Measurements from ENCODE around the gene ANKRD7. TPM values are rescaled to one million over a fixed set of nuclear protein-coding genes. Genes with fewer than 3 reads are reported as not detected.
"Not testable (repeated sequence)": the region's sequence is repeated elsewhere in the genome, so short reads cannot be mapped to it uniquely, and the experiment has no call there.

Gene ANKRD7
- total and polyA plus RNA-seq, 9 donors, result 0.15 to 0.70 (median 0.44) TPM; not detected in 2

DNA sequence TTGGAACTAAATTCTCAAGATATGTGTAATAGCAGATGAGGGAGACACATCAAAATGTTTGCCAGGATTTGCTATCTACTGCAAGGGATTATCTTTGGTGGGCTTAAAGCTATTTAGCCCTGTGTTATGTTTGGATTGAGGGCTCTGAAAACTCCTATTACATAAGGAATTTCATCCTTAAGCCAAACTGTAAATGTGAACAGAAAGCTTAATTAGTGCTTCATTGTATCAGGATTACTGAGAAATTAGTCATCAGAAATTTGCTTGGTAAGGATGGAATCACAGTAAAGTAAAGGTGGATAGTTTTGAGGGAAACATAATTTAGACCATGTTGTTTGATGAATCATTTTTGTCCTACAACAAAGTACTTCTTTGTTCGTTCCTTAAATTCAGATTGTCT lies 8.3 kb downstream of the ANKRD7 start:
- no peak for DNase-seq

DNA sequence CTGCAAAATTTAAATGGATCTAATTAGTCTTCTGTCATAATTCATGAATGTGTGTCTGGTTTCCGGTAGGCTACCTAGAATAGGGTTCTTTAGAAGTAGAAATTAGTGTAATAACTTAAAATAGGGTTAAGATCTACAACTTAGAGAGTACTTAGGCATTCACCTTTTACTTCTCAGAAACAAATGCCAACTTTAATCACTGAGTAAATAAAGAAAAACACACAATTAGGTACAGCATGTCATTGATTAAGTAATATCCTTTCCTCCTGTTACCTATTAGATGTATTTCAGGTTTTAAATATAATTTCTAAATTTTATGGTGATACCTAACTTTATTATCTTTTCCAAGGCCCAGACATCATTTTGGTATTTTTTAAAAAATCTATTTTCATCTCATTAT lies 9.3 kb downstream of the ANKRD7 start:
- Histone ChIP-seq H3K27ac (ENCODE audit: low read length) (no peak overlapping the region), H3K27me3 (ENCODE audit: control insufficient read depth, insufficient read depth, low read length) (no peaks in the 10 kb centered on the region), H3K4me3 (ENCODE audit: low read length) (no peak overlapping the region), H3K4me1 (ENCODE audit: control insufficient read depth, insufficient read depth, low read length) (no peaks in the 10 kb centered on the region), H3K36me3 (ENCODE audit: control insufficient read depth, insufficient read depth, low read length) (no peaks in the 10 kb centered on the region), H3K9me3 (replicated peaks; ENCODE audit: control insufficient read depth, low read depth, low read length) (no peaks in the 10 kb centered on the region)
- WGBS (ENCODE audit: insufficient coverage), result no CpG with 5 or more reads among the region's 1 CpG
- DNase-seq, result no peak

More for the DNA sequence above, 8.3 kb downstream of the ANKRD7 start:
- no peaks in the 10 kb centered on the region for H3K36me3 ChIP-seq (ENCODE audit: control insufficient read depth, insufficient read depth, low read length)
- no CpG with 5 or more reads among the region's 1 CpG for WGBS (ENCODE audit: insufficient coverage)
- H3K9me3 ChIP-seq (replicated peaks; ENCODE audit: control insufficient read depth, low read depth, low read length), result no peaks in the 10 kb centered on the region
- no peaks in the 10 kb centered on the region for H3K4me1 ChIP-seq (ENCODE audit: control insufficient read depth, insufficient read depth, low read length)
- no peak overlapping the region for H3K27ac ChIP-seq (ENCODE audit: low read length)
- H3K27me3 ChIP-seq (ENCODE audit: control insufficient read depth, insufficient read depth, low read length), result no peaks in the 10 kb centered on the region
- H3K4me3 ChIP-seq (ENCODE audit: low read length), result no peak overlapping the region

DNA sequence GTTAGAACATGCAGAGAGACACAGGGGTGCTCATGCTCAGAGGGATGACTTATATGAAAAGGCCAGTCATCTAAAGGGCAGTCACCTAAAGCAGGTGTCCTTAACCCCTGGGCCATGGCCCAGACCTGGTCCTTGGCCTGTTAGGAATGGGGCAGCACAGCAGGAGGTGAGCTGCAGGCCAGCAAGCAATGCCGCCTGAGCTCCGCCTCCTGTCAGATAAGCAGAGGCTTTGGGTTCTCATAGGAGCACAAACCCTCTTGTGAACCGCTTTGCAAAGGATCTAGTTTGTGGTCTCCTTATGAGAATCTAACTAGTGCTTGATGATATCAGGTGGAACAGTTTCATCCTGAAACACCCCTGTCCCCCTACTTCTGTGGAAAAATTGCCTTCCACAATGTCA lies 14.5 kb downstream of the ANKRD7 start:
- no peaks in the 10 kb centered on the region for H3K4me1 ChIP-seq (ENCODE audit: control insufficient read depth, insufficient read depth, low read length)
- H3K27ac ChIP-seq (ENCODE audit: low read length), result no peak overlapping the region
- no peak overlapping the region for H3K4me3 ChIP-seq (ENCODE audit: low read length)
- no peaks in the 10 kb centered on the region for H3K9me3 ChIP-seq (replicated peaks; ENCODE audit: control insufficient read depth, low read depth, low read length)
- no peaks in the 10 kb centered on the region for H3K27me3 ChIP-seq (ENCODE audit: control insufficient read depth, insufficient read depth, low read length)
- no peaks in the 10 kb centered on the region for H3K36me3 ChIP-seq (ENCODE audit: control insufficient read depth, insufficient read depth, low read length)
- WGBS (ENCODE audit: insufficient coverage), result 64% methylated on average over 2 of the region's 3 CpGs
- no peak for DNase-seq

DNA sequence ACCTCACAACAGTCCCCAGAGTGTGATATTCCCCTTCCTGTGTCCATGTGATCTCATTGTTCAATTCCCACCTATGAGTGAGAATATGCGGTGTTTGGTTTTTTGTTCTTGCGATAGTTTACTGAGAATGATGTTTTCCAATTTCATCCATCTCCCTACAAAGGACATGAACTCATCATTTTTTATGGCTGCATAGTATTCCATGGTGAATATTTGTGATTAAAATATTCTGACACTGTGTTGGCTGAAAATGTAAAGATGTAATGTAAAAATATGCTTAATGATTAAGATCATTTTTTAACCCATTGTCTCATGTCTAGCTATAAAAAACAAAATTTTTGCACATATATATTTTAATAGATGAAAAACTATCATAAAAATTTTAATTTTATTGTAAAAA lies 15.8 kb downstream of the ANKRD7 start:
- not testable (repeated sequence) for DNase-seq; H3K36me3 ChIP-seq (ENCODE audit: control insufficient read depth, insufficient read depth, low read length); H3K27ac ChIP-seq (ENCODE audit: low read length); H3K27me3 ChIP-seq (ENCODE audit: control insufficient read depth, insufficient read depth, low read length); H3K9me3 ChIP-seq (replicated peaks; ENCODE audit: control insufficient read depth, low read depth, low read length); H3K4me1 ChIP-seq (ENCODE audit: control insufficient read depth, insufficient read depth, low read length); H3K4me3 ChIP-seq (ENCODE audit: low read length)
- no CpG with 5 or more reads among the region's 2 CpGs for WGBS (ENCODE audit: insufficient coverage)

DNA sequence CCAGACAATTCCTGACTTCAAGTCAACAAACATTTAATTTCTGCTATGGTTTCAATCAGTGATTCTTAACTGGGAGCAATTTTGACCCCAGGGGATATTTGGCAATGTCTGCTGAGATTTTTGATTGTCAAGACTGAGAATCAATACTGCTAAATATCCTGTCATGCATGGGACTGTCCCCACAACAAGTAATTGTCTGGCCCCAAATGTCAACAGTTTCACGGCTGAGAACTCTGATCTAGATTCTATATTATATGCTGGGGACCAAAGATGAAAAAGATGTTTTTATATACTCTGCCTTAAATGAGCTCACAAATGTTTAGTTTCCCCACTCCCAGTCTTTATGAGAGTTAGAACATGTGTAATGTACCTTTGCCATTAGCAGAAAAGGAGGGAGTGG lies 19.2 kb downstream of the ANKRD7 start:
- no peaks in the 10 kb centered on the region for H3K27me3 ChIP-seq (ENCODE audit: control insufficient read depth, insufficient read depth, low read length)
- no peaks in the 10 kb centered on the region for H3K36me3 ChIP-seq (ENCODE audit: control insufficient read depth, insufficient read depth, low read length)
- H3K9me3 ChIP-seq (replicated peaks; ENCODE audit: control insufficient read depth, low read depth, low read length), result no peaks in the 10 kb centered on the region
- H3K4me3 ChIP-seq (ENCODE audit: low read length), result no peak overlapping the region
- no peak for DNase-seq
- H3K4me1 ChIP-seq (ENCODE audit: control insufficient read depth, insufficient read depth, low read length), result no peaks in the 10 kb centered on the region
- no peak overlapping the region for H3K27ac ChIP-seq (ENCODE audit: low read length)
- WGBS (ENCODE audit: insufficient coverage), result no CpG with 5 or more reads among the region's 1 CpG

DNA sequence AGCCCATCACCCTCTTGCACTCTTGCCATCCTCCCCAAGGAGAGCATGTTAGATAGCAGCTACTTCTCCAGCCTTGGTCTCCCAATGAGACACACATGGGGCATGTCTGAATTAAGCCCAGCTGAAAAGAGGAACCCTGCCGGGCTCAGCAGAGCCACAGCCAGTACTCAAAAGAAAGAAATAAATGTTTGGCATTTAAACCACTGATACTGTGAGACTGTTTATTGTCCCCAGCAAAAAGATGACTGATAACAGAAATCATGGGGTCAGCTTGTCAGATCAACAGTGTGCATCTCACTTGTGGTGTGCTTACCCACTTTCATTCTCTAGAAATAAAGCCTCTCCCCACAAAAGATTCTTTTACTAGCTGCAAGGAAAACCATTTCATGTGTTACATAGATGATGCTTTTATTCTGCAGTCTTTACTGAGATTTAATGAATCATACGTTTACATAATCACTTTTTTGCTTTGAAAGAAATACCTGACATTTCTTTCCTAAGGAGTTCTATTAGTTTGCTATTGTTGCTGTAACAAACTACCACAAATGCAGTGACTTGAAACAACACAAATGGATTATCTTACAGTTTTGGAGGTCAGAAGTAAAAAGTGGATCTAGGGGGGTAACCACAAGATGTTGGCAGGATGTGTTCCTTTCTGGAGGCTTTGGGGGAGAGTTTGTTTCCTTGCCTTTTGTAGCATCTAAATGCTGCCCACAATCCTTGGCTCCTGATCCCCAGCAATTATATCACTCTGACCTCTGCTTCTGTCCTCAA lies 20.9 kb downstream of the ANKRD7 start:
- DNase-seq, result no peak
- H3K4me3 ChIP-seq (ENCODE audit: low read length), result no peak overlapping the region
- WGBS (ENCODE audit: insufficient coverage), result 50% methylated on average over 1 of the region's 2 CpGs
- no peaks in the 10 kb centered on the region for H3K4me1 ChIP-seq (ENCODE audit: control insufficient read depth, insufficient read depth, low read length)
- H3K27ac ChIP-seq (ENCODE audit: low read length), result no peak overlapping the region
- H3K9me3 ChIP-seq (replicated peaks; ENCODE audit: control insufficient read depth, low read depth, low read length), result no peaks in the 10 kb centered on the region
- H3K27me3 ChIP-seq (ENCODE audit: control insufficient read depth, insufficient read depth, low read length), result no peaks in the 10 kb centered on the region
- no peaks in the 10 kb centered on the region for H3K36me3 ChIP-seq (ENCODE audit: control insufficient read depth, insufficient read depth, low read length)

DNA sequence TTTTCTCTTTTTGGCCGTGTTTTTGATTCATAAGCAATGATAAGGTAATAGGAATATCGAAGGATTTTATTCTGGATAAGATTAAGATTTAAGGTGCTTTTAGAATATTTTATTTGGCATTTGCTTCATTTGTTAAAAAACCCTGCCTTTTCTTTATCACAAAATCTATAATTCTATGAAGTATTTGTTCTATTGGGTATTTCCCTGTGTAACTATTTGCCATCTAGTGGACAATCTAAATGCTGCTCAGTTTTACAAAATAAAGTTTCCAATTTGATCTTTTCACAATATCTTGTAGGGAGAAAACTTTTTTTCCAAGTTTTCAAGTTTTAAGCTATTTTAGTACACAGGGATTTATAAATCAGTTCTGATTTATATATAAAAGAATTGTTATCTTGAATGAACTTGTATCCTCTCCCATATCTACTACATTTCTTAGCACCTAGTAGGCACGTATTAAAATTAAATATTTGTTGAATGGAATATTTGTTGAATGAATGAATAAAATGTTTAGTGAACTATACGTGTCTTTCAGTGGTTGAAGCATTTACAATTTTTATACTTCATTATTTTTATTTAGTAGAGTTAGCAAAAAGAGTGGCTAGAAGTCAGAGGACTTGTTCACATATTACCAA lies 26.5 kb downstream of the ANKRD7 start:
- no peaks in the 10 kb centered on the region for H3K4me1 ChIP-seq (ENCODE audit: control insufficient read depth, insufficient read depth, low read length)
- no peak overlapping the region for H3K4me3 ChIP-seq (ENCODE audit: low read length)
- no peak overlapping the region for H3K27ac ChIP-seq (ENCODE audit: low read length)
- H3K9me3 ChIP-seq (replicated peaks; ENCODE audit: control insufficient read depth, low read depth, low read length), result no peaks in the 10 kb centered on the region
- H3K36me3 ChIP-seq (ENCODE audit: control insufficient read depth, insufficient read depth, low read length), result no peaks in the 10 kb centered on the region
- no peak for DNase-seq
- no CpG with 5 or more reads among the region's 4 CpGs for WGBS (ENCODE audit: insufficient coverage)
- no peaks in the 10 kb centered on the region for H3K27me3 ChIP-seq (ENCODE audit: control insufficient read depth, insufficient read depth, low read length)

DNA sequence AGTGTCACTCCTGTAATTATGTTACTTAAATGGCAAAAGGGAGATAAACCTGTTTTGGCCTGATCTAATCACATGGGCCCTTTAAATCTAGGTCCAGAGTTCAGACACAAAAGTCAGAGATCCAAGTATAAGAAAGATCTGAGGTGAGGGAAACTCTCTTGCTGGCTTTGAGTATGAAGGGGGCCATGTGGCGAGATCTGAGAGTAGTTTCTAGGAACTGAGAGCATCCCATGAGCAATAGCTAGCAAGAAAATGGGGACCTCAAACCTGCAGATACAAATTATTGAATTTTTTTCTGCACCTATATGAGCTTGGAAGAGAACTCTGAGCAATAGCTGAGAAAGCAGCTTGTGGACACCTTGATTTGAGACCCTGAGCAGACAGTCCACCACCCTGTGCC lies 27.6 kb downstream of the ANKRD7 start:
- no peaks in the 10 kb centered on the region for H3K4me1 ChIP-seq (ENCODE audit: control insufficient read depth, insufficient read depth, low read length)
- 88% methylated on average over 1 of the region's 1 CpG for WGBS (ENCODE audit: insufficient coverage)

DNA sequence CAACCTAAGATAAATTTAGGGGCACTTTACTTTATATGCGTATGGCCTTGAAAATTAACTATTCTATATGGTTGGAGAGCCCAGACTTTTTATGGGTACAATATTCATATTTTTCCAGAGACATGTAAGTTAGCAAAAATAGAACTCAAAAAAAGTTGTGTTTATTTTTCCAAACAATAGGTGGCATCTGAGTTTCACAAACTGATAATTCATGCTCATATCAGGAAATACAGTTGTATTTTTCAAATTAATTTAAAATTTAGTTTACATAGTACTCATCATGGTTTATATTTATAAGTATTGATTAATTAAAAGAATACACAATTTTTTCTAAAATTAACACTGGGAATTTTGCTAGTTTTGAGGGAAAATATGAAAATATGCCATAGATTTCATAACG lies 34.6 kb downstream of the ANKRD7 start:
- H3K27me3 ChIP-seq (ENCODE audit: control insufficient read depth, insufficient read depth, low read length), result no peaks in the 10 kb centered on the region
- H3K27ac ChIP-seq (ENCODE audit: low read length), result no peak overlapping the region
- H3K9me3 ChIP-seq (replicated peaks; ENCODE audit: control insufficient read depth, low read depth, low read length), result no peaks in the 10 kb centered on the region
- H3K36me3 ChIP-seq (ENCODE audit: control insufficient read depth, insufficient read depth, low read length), result no peaks in the 10 kb centered on the region
- H3K4me3 ChIP-seq (ENCODE audit: low read length), result no peak overlapping the region
- no CpG with 5 or more reads among the region's 2 CpGs for WGBS (ENCODE audit: insufficient coverage)
- H3K4me1 ChIP-seq (ENCODE audit: control insufficient read depth, insufficient read depth, low read length), result no peaks in the 10 kb centered on the region
- DNase-seq, result no peak

More for the DNA sequence above, 27.6 kb downstream of the ANKRD7 start:
- Histone ChIP-seq H3K27ac (ENCODE audit: low read length) (no peak overlapping the region), H3K36me3 (ENCODE audit: control insufficient read depth, insufficient read depth, low read length) (no peaks in the 10 kb centered on the region), H3K27me3 (ENCODE audit: control insufficient read depth, insufficient read depth, low read length) (no peaks in the 10 kb centered on the region), H3K4me3 (ENCODE audit: low read length) (no peak overlapping the region), H3K9me3 (replicated peaks; ENCODE audit: control insufficient read depth, low read depth, low read length) (no peaks in the 10 kb centered on the region)
- no peak for DNase-seq

DNA sequence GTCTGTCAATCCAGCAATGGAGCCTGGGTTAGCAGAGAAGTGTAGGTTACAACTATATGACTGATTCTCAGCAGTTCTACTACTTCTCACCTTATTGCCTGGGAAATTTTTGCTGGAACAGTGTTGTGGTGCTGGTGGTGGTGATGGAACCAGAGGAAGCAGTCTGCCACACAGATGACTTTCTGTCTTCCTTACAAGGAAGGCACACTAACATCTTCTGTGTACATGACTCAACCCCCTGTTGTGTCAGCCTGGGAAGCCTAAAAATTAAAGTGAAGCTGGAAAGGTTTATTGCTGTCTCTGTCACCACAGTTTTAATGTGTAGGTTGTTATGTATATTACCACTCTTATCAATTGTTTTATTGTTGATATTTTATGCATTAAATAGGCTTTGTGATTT lies 40.3 kb downstream of the ANKRD7 start:
- Histone ChIP-seq H3K4me3 (ENCODE audit: low read length) (no peak overlapping the region), H3K27me3 (ENCODE audit: control insufficient read depth, insufficient read depth, low read length) (no peaks in the 10 kb centered on the region), H3K36me3 (ENCODE audit: control insufficient read depth, insufficient read depth, low read length) (no peaks in the 10 kb centered on the region), H3K27ac (ENCODE audit: low read length) (no peak overlapping the region), H3K9me3 (replicated peaks; ENCODE audit: control insufficient read depth, low read depth, low read length) (no peaks in the 10 kb centered on the region), H3K4me1 (ENCODE audit: control insufficient read depth, insufficient read depth, low read length) (no peaks in the 10 kb centered on the region)
- no peak for DNase-seq

Data from muscle of leg (tissue), 11 donors.